Measurements from ENCODE around the gene NEAT1.

Gene NEAT1

GRCh38 chr11:65422633-65423515 is at the start of gene NEAT1:
NEAT1 (plus strand) TSS chr11:65422798.
- DNase-seq, result peak; percentile 81 to 93

- DNase-seq, result no peak
These were observed 48.6 kb upstream of the NEAT1 start for GRCh38 chr11:65373839-65374580.

GRCh38 chr11:65375012-65375411 is 47.6 kb upstream of the NEAT1 start:
- DNase-seq, result no peak

- DNase-seq, result no peak
These were observed 46.4 kb upstream of the NEAT1 start for GRCh38 chr11:65376138-65376713.

- no peak for DNase-seq
These were observed 45.6 kb upstream of the NEAT1 start for GRCh38 chr11:65377036-65377435.

GRCh38 chr11:65377777-65378176 is 44.8 kb upstream of the NEAT1 start:
- no peak for DNase-seq

GRCh38 chr11:65378208-65378927 is 44.2 kb upstream of the NEAT1 start:
- no peak for DNase-seq

GRCh38 chr11:65378928-65379638 is 43.5 kb upstream of the NEAT1 start:
- DNase-seq, result no peak

GRCh38 chr11:65379698-65380459 is 42.7 kb upstream of the NEAT1 start:
- no peak for DNase-seq

- DNase-seq, result no peak
These were observed 42.0 kb upstream of the NEAT1 start for GRCh38 chr11:65380460-65381119.

- peak; percentile 30 to 88 for DNase-seq
These were observed 40.9 kb upstream of the NEAT1 start for GRCh38 chr11:65381716-65382032.

- peak; percentile 93 to 98 for DNase-seq
These were observed 40.4 kb upstream of the NEAT1 start, which contains the start of gene SLC25A45 for GRCh38 chr11:65382033-65382803. SLC25A45 (minus strand) TSS chr11:65382646; CDS start chr11:65381951, 695 bp downstream.

GRCh38 chr11:65382804-65383368 is 39.7 kb upstream of the NEAT1 start:
- no peak for DNase-seq

- no peak for DNase-seq
These were observed 38.8 kb upstream of the NEAT1 start for GRCh38 chr11:65383778-65384177.

- no peak for DNase-seq
These were observed 38.2 kb upstream of the NEAT1 start for GRCh38 chr11:65384301-65384889.

- peak; percentile 46 to 67 for DNase-seq
These were observed 36.1 kb upstream of the NEAT1 start, which contains the start of gene FRMD8 for GRCh38 chr11:65386307-65387140. FRMD8 (plus strand) TSS chr11:65386637; CDS start chr11:65387037, 400 bp downstream.

- DNase-seq, result no peak
These were observed 33.9 kb upstream of the NEAT1 start for GRCh38 chr11:65388731-65389130.

GRCh38 chr11:65389294-65389980 is 33.2 kb upstream of the NEAT1 start:
- no peak for DNase-seq

Data from SW 1271 (cell line).